H1 (cell line): ENCODE data around the gene SCARB1. TPM values are rescaled to one million over a fixed set of nuclear protein-coding genes. Genes with fewer than 3 reads are reported as not detected.

ENCODE experiments used
- KDM5A ChIP-seq: fragments of 200-600 bp; IDR thresholded peaks from 2 replicates; pipeline ENCODE4 v1.7.1; 2012; ENCODE audit warnings: mild to moderate bottlenecking, low read length, inconsistent platforms, mixed read lengths
- RFX5 ChIP-seq: IDR thresholded peaks from 2 replicates; pipeline ENCODE4 v1.6.1; 2011; ENCODE audit warnings: low read depth, low read length, improper control_type of control experiment, borderline replicate concordance
- RXRA ChIP-seq: IDR thresholded peaks from 2 replicates; pipeline ENCODE4 v1.6.1; 2011; ENCODE audit warnings: low read depth, mild to moderate bottlenecking, low read length, moderate library complexity; ENCODE audit not compliant: insufficient read depth
- SP1 ChIP-seq: IDR thresholded peaks from 2 replicates; pipeline ENCODE4 v1.6.1; 2011; ENCODE audit warnings: low read depth, low read length
- polyA plus RNA-seq, 7 experiments: library from polyadenylated mRNA; depleted of rRNA in 3 of 7; stranded (reverse) in 5 of 7; unstranded in 2 of 7; fragments of >200 nt in 5 of 7; fragments of 200-250 nt in 2 of 7; gene quantifications; 1 replicate in 5 of 7; 2 replicates in 1 of 7; 4 replicates in 1 of 7; pipeline versions ENCODE4 v1.2.1 to v1.2.3, GENCODE V29; 2011 to 2013; ENCODE audit warnings: missing spikeins in 2 of 7, mixed read lengths in 2 of 7
- total RNA-seq: library from RNA; stranded (reverse); fragmentation: NEBNext Ultra II Directional; extraction: Animal tissue kit (Norgen Biotek cat#: 25700); gene quantifications from 2 replicates; pipeline ENCODE4 v1.2.1, GENCODE V29; 2021
- TF ChIP-seq, protein P1 (sequence below): fragments of 300-600 bp; sonication (generic); IDR thresholded peaks from 2 replicates; pipeline ENCODE4 v1.7.1; 2012; ENCODE audit warnings: low read length, moderate library complexity, mild to moderate bottlenecking, inconsistent platforms; ENCODE audit not compliant: insufficient replicate concordance

The SCARB1 gene
- total and polyA plus RNA-seq, 2 of the 8 experiments (the other 6 are each of a cell fraction or from before 2014, with no cell fraction given), result 45.3 to 57.1 TPM

DNA sequence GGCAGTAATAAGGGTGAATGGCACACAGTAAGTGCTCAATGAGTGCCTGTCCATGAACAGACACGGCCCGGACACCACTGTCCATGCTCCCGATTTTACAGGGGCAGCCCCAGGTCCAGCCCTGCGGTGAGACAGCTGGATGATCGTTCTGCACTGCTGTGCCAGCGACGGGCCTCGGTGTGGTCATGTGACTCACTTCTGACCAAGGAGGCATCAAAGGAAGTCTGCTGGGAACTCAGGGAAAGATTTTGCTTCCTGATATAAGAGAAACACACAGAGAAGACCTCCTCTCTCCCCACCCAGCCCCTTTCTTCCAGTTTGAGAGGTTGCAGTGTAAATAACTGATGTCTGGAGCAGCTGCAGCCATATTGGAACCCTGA lies 126.6 kb downstream of the SCARB1 start (continued):
- TF ChIP-seq, protein P1, sequence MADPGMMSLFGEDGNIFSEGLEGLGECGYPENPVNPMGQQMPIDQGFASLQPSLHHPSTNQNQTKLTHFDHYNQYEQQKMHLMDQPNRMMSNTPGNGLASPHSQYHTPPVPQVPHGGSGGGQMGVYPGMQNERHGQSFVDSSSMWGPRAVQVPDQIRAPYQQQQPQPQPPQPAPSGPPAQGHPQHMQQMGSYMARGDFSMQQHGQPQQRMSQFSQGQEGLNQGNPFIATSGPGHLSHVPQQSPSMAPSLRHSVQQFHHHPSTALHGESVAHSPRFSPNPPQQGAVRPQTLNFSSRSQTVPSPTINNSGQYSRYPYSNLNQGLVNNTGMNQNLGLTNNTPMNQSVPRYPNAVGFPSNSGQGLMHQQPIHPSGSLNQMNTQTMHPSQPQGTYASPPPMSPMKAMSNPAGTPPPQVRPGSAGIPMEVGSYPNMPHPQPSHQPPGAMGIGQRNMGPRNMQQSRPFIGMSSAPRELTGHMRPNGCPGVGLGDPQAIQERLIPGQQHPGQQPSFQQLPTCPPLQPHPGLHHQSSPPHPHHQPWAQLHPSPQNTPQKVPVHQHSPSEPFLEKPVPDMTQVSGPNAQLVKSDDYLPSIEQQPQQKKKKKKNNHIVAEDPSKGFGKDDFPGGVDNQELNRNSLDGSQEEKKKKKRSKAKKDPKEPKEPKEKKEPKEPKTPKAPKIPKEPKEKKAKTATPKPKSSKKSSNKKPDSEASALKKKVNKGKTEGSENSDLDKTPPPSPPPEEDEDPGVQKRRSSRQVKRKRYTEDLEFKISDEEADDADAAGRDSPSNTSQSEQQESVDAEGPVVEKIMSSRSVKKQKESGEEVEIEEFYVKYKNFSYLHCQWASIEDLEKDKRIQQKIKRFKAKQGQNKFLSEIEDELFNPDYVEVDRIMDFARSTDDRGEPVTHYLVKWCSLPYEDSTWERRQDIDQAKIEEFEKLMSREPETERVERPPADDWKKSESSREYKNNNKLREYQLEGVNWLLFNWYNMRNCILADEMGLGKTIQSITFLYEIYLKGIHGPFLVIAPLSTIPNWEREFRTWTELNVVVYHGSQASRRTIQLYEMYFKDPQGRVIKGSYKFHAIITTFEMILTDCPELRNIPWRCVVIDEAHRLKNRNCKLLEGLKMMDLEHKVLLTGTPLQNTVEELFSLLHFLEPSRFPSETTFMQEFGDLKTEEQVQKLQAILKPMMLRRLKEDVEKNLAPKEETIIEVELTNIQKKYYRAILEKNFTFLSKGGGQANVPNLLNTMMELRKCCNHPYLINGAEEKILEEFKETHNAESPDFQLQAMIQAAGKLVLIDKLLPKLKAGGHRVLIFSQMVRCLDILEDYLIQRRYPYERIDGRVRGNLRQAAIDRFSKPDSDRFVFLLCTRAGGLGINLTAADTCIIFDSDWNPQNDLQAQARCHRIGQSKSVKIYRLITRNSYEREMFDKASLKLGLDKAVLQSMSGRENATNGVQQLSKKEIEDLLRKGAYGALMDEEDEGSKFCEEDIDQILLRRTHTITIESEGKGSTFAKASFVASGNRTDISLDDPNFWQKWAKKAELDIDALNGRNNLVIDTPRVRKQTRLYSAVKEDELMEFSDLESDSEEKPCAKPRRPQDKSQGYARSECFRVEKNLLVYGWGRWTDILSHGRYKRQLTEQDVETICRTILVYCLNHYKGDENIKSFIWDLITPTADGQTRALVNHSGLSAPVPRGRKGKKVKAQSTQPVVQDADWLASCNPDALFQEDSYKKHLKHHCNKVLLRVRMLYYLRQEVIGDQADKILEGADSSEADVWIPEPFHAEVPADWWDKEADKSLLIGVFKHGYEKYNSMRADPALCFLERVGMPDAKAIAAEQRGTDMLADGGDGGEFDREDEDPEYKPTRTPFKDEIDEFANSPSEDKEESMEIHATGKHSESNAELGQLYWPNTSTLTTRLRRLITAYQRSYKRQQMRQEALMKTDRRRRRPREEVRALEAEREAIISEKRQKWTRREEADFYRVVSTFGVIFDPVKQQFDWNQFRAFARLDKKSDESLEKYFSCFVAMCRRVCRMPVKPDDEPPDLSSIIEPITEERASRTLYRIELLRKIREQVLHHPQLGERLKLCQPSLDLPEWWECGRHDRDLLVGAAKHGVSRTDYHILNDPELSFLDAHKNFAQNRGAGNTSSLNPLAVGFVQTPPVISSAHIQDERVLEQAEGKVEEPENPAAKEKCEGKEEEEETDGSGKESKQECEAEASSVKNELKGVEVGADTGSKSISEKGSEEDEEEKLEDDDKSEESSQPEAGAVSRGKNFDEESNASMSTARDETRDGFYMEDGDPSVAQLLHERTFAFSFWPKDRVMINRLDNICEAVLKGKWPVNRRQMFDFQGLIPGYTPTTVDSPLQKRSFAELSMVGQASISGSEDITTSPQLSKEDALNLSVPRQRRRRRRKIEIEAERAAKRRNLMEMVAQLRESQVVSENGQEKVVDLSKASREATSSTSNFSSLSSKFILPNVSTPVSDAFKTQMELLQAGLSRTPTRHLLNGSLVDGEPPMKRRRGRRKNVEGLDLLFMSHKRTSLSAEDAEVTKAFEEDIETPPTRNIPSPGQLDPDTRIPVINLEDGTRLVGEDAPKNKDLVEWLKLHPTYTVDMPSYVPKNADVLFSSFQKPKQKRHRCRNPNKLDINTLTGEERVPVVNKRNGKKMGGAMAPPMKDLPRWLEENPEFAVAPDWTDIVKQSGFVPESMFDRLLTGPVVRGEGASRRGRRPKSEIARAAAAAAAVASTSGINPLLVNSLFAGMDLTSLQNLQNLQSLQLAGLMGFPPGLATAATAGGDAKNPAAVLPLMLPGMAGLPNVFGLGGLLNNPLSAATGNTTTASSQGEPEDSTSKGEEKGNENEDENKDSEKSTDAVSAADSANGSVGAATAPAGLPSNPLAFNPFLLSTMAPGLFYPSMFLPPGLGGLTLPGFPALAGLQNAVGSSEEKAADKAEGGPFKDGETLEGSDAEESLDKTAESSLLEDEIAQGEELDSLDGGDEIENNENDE, result no peak
- TF ChIP-seq RXRA (no peak), SP1 (no peak), KDM5A (no peak), RFX5 (no peak)
